ENCODE results near the gene RRP9.
"Not testable (repeated sequence)": the region's sequence is repeated elsewhere in the genome, so short reads cannot be mapped to it uniquely, and the experiment has no call there.

RRP9 gene

DNA sequence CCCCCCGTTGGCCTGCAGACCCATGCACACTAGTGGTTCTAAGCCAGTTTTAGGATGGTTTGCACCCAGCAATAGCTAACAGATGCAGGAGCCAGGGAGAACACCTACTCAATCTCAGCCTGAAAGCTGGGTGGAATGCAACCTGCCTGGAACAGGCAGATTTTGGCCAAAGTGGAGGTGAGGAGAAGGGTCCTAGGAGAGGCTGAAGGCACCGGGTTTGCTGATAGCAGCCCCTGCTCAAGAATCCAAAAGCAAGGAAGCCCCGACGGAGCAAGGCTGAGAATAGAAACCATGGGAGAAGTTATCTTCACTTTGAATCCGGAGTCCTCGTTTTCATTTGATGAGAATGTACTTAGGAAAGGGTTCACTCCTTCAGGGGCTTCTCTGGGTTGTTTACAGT, 9.9 kb downstream of the RRP9 start:
- TF ChIP-seq, protein P1, sequence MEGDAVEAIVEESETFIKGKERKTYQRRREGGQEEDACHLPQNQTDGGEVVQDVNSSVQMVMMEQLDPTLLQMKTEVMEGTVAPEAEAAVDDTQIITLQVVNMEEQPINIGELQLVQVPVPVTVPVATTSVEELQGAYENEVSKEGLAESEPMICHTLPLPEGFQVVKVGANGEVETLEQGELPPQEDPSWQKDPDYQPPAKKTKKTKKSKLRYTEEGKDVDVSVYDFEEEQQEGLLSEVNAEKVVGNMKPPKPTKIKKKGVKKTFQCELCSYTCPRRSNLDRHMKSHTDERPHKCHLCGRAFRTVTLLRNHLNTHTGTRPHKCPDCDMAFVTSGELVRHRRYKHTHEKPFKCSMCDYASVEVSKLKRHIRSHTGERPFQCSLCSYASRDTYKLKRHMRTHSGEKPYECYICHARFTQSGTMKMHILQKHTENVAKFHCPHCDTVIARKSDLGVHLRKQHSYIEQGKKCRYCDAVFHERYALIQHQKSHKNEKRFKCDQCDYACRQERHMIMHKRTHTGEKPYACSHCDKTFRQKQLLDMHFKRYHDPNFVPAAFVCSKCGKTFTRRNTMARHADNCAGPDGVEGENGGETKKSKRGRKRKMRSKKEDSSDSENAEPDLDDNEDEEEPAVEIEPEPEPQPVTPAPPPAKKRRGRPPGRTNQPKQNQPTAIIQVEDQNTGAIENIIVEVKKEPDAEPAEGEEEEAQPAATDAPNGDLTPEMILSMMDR (IDR thresholded peaks at IDR 0.05; ENCODE audit: low read length, missing control alignments) = no peak
- DNase-seq (ENCODE audit: low read depth) = no peak
- no peak overlapping the region for H3K4me3 ChIP-seq (replicated peaks; ENCODE audit: low read depth, low read length)

DNA sequence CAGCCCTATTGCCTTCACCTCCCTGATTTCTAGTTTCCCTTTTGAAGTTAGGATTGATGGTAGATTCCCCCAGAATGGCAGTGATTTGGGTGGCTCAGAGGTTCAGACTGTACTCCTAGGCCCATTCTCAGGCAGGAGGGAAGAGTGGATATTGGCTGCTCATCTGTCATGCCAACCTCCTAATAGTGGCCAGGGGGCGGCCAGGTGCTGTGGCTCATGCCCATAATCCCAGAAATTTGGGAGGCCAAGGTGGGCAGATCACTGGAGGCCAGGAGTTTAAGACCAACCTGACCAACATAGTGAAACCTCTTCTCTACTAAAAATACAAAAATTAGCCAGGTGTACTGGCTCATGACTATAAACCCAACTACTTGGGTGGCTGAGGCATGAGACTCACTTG, 11.3 kb downstream of the RRP9 start:
- no peak for DNase-seq (ENCODE audit: low read depth)
- H3K4me3 ChIP-seq (replicated peaks; ENCODE audit: low read depth, low read length) = no peak overlapping the region
- TF ChIP-seq, protein P1 (IDR thresholded peaks at IDR 0.05; ENCODE audit: low read length, missing control alignments) = no peak

DNA sequence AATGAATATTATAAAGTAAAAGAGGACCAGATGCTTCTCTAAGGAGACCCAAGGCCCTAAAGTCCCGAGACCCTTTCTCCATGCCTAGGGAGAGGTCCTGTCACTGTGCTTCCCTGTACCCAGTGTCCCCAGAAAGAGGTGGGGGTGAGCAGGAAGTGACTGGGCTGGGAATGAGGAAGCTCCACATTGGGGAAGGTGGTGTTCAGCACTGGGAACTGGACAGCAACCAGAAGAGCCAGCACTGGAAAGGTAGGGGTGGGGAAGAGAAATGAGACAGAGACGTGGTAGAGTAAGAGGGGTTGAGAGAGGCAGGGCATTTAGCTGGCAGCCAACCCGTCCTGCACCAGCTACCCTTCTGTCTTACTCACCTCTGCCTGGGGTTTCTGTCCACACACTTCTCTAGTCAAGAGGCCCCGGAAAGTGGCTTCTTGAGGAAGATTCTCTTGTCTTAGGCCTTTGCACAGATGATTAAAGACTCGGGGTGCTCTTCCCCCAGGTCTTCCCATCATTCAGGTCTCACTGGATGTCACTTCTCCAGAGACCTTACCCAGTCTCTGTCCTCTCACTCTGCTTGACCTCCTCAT, 12.2 kb downstream of the RRP9 start:
- no peak for DNase-seq (ENCODE audit: low read depth)
- no peak overlapping the region for H3K4me3 ChIP-seq (replicated peaks; ENCODE audit: low read depth, low read length)
- TF ChIP-seq, protein P1 (IDR thresholded peaks at IDR 0.05; ENCODE audit: low read length, missing control alignments) = no peak

DNA sequence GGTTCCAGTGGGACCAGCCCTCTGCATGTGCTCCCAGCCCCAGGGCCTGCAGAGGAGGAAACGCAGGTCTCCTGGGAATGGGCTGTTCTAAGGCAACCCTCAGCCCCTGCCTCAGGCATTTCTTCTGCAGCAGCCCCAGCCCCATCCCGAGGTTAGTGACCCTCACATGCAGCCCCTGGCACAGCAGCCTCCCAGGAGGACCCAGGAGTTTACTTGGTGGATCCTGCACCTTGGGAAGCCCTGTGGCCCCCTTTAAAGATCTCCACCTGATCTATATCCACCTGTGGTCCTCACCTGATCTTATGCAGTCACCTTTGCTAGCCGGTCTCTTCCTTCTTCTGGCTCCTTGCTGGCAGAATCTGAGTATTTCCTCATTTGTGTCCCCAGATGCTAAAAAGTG, 12.7 kb downstream of the RRP9 start:
- H3K4me3 ChIP-seq (replicated peaks; ENCODE audit: low read depth, low read length); DNase-seq (ENCODE audit: low read depth): not testable (repeated sequence)

DNA sequence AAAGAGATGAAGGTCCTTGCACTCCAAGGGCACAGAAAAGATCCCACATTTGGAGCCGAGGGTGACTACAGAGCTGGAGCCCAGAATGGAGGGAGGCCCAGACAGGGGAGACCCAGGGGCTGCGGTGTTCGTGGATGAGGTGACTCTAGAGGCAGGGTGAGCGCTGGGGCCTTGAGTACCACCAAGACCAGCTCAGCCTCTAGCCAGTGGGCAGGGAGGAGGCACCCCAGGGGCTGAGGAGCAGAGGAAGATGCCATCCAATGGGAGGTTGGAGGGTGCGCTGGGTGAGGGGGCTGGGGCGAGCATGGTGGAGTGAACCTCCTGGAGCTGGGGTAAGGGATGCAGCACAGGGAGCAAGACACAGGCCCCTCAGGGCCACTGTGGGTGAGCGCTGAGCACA, 13.3 kb downstream of the RRP9 start:
- H3K4me3 ChIP-seq (replicated peaks; ENCODE audit: low read depth, low read length) = no peak overlapping the region
- no peak for DNase-seq (ENCODE audit: low read depth)
- TF ChIP-seq, protein P1 (IDR thresholded peaks at IDR 0.05; ENCODE audit: low read length, missing control alignments) = no peak

DNA sequence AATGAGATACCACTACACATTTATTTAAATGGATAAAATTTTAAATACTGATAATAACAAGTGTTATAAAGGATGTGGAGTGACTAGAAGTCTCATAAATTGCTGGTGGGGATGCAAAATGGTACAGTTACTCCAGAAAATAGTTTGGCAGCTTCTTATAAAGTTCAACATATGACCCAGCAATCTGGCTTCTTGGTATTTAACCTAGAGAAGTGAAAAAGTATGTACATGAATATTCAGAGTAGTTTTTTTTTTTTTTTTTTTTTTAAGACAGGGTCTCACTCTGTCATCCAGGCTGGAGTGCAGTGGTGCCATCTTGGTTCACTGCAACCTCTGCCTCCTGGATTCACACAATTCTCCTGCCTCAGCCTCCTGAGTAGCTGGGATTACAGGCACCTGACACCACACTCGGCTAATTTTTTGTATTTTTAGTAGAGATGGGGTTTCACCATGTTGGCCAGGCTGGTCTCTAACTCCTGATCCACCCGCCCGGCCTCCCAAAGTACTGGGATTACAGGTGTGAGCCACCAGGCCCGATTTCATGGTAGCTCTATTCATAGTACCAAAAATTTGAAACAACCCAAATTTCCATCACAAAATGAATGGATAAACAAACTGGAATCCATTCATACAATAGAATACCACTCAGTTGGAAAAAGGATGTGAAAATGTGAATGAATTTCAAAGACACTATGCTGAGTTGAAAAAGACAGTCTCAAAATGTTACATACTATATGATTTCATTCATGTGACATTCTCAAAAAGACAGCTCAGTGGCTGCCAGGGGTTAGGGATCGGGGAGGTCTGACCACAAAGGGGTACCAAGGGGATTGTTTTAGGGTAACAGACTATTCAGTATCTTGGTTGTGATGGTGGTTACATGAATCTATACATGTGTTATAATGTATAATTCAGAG, 14.4 kb downstream of the RRP9 start:
- no peak overlapping the region for H3K4me3 ChIP-seq (replicated peaks; ENCODE audit: low read depth, low read length)
- DNase-seq (ENCODE audit: low read depth) = no peak
- TF ChIP-seq, protein P1 (IDR thresholded peaks at IDR 0.05; ENCODE audit: low read length, missing control alignments) = no peak

DNA sequence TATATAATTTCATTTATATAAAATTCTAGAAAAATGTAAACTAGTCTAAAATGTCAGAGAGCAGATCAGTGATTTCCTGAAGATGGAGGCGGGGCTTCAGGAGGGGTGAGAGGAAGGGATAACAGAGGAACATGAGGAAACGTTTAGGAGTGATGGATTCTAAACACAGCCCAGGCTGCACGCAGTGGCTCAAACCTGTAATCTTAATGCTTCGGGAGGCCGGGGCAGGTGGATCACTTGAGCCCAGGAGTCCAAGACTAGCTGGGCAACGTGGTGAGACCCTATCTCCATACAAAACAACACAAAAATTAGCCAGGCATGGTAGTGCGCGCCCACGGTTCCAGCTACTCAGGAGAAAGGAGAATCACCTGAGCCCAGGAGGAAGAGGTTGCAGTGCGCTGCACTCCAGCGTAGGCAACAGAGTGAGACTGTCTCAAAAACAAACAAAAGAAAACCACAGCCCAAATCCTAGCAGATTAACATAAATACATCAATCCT, 20.6 kb downstream of the RRP9 start:
- DNase-seq (ENCODE audit: low read depth) = no peak
- TF ChIP-seq, protein P1 (IDR thresholded peaks at IDR 0.05; ENCODE audit: low read length, missing control alignments) = no peak
- H3K4me3 ChIP-seq (replicated peaks; ENCODE audit: low read depth, low read length) = no peak overlapping the region
